ENCODE measurements around the gene VAMP5.

Gene VAMP5

GRCh38 chr2:85560812-85561279 lies 23.4 kb upstream of the VAMP5 start:
- H3K4me3 ChIP-seq (ENCODE audit: control insufficient read depth, low read depth, low read length) = peak overlapping the region; percentile 87
- TF ChIP-seq CTCF (IDR thresholded peaks at IDR 0.05; ENCODE audit: control insufficient read depth, insufficient read depth, low read depth, low read length, missing control alignments) = no peak
- DNase-seq (ENCODE audit: low read depth) = no peak

- H3K4me3 ChIP-seq (ENCODE audit: control insufficient read depth, low read depth, low read length) = peak within 1 kb of the TSS; percentile 87
- TF ChIP-seq CTCF (IDR thresholded peaks at IDR 0.05; ENCODE audit: control insufficient read depth, insufficient read depth, low read depth, low read length, missing control alignments) = no peak
- DNase-seq (ENCODE audit: low read depth) = peak; percentile 52
Observed at GRCh38 chr2:85561280-85562212, 22.7 kb upstream of the VAMP5 start, which contains the start of gene GGCX. GGCX (minus strand) TSS chr2:85561493; CDS start chr2:85561428, 65 bp downstream.

DNA sequence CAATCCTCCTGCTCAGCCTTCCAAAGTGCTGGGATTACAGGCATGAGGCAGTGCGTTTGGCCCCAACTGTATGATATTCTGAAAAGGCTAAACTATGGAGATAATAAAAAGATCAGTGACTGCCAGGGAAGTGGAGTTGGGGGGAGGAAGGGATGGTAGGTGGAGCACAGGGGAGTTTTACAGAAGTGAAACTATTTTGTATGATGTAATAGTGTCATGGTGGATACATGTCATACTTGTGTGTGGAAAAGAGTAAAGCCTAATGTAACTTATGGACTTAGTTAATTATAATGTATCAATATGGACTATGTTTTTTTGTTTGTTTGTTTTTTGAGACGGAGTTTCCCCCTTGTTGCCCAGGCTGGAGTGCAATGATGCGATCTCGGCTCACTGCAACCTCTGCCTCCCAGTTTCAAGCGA lies 20.1 kb upstream of the VAMP5 start:
- no peak overlapping the region for H3K4me3 ChIP-seq (ENCODE audit: control insufficient read depth, low read depth, low read length)
- TF ChIP-seq CTCF (IDR thresholded peaks at IDR 0.05; ENCODE audit: control insufficient read depth, insufficient read depth, low read depth, low read length, missing control alignments) = no peak
- no peak for DNase-seq (ENCODE audit: low read depth)

DNA sequence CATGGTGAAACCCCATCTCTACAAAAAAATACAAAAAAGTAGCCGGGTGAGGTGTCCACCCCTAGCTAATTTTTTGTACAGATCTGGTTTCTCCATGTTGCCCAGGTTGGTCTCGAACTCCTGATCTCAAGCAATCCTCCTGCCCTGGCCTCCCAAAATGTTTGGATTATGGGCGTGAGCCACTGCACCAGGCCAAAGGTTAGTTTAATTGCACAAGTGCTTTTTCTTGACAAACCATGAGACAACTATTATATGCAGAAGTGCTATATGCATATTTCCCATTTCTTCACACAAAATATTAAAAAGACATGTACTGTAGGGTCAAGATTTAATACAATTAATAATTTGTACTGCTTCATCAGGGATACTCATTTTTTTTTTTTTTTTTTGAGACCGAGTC lies 18.0 kb upstream of the VAMP5 start:
- no peak for TF ChIP-seq CTCF (IDR thresholded peaks at IDR 0.05; ENCODE audit: control insufficient read depth, insufficient read depth, low read depth, low read length, missing control alignments)
- DNase-seq (ENCODE audit: low read depth) = no peak
- no peak overlapping the region for H3K4me3 ChIP-seq (ENCODE audit: control insufficient read depth, low read depth, low read length)

- no peak for DNase-seq (ENCODE audit: low read depth)
- H3K4me3 ChIP-seq (ENCODE audit: control insufficient read depth, low read depth, low read length) = no peak overlapping the region
- no peak for TF ChIP-seq CTCF (IDR thresholded peaks at IDR 0.05; ENCODE audit: control insufficient read depth, insufficient read depth, low read depth, low read length, missing control alignments)
Observed at GRCh38 chr2:85575739-85576138, 8.5 kb upstream of the VAMP5 start.

- no peak for TF ChIP-seq CTCF (IDR thresholded peaks at IDR 0.05; ENCODE audit: control insufficient read depth, insufficient read depth, low read depth, low read length, missing control alignments)
- DNase-seq (ENCODE audit: low read depth) = no peak
- H3K4me3 ChIP-seq (ENCODE audit: control insufficient read depth, low read depth, low read length) = no peak overlapping the region
Observed at GRCh38 chr2:85577063-85577385, 7.2 kb upstream of the VAMP5 start.

Measured in AG09309 (cell line).